Measurements from ENCODE around the gene LRP5. TPM values are rescaled to one million over a fixed set of nuclear protein-coding genes. Genes with fewer than 3 reads are reported as not detected.

The LRP5 gene
- total RNA-seq, 4 donors from 2014 or later, result 32.6 to 68.9 (median 42.5) TPM

DNA sequence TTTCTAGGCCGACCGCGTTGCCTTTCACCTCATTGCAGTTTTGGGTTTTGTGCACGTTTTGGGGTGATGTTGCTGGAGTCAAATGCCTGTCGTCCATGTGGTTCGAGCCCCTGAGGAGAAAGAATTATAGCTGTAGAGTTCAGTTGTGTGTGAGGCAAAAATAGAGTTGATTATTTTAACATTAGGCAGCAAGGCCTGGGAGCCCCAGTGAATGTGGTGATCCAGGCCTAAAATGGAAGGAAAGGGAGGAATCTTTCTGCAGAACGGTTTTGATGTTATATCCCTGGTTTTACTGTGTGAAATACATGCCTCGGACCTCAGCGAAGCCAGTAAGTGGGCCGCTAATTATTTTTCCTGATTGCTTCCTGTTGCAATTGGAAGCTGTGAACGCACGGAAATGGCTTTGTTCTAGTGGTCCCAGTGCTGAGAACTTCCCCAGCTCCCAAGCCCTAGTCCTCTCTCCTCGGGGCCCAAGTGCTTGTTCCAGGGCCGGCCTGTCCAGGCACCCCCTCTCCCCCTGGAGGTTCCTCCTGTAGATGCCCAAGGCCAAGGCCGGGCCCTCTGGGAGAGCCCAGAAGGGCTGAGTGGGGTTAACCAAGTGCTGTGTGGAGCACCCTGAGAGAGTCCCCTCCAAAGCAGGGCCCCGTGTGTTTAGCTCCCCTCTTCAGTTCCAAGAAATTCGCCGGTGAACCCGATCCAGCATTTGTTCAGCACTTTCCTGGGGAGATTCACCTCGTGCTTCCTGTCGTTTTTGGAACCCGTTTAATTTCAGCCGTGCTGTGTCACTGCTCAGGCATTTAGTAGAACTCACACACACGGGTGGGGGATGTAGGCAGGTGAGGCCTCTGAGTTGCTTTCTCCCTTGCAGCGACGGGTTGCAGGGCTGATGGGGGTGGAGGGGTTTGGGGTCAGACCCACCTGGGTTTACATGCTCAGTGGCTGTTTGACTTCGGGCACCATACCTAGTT, 2.1 kb downstream of the LRP5 start:
- Histone ChIP-seq H3K4me3 (peak overlapping the region; percentile 67 to 87), H3K27ac (peak overlapping the region; percentile 89 to 92 (median 90)), H3K27me3 (no peaks in the 10 kb centered on the region), H3K36me3 (no peaks in the 10 kb centered on the region), H3K9me3 (no peaks in the 10 kb centered on the region), H3K4me1 (peaks cover 0 to 64% (median 25%) of the 10 kb centered on the region in 3 donors)
- peak; percentile 42 for ATAC-seq
- 19 to 20% methylated on average over 8 to 13 of the region's 27 CpGs for WGBS, 2 donors (ENCODE audit: low coverage in 1 of 2)
- TF ChIP-seq POLR2A (IDR thresholded peaks at IDR 0.05), result no peak
- TF ChIP-seq, protein P1, sequence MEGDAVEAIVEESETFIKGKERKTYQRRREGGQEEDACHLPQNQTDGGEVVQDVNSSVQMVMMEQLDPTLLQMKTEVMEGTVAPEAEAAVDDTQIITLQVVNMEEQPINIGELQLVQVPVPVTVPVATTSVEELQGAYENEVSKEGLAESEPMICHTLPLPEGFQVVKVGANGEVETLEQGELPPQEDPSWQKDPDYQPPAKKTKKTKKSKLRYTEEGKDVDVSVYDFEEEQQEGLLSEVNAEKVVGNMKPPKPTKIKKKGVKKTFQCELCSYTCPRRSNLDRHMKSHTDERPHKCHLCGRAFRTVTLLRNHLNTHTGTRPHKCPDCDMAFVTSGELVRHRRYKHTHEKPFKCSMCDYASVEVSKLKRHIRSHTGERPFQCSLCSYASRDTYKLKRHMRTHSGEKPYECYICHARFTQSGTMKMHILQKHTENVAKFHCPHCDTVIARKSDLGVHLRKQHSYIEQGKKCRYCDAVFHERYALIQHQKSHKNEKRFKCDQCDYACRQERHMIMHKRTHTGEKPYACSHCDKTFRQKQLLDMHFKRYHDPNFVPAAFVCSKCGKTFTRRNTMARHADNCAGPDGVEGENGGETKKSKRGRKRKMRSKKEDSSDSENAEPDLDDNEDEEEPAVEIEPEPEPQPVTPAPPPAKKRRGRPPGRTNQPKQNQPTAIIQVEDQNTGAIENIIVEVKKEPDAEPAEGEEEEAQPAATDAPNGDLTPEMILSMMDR (IDR thresholded peaks at IDR 0.05), result peak in 2 of 4 experiments; percentile 2 to 11
- TF ChIP-seq POLR2AphosphoS5 (IDR thresholded peaks at IDR 0.05), result peak; percentile 22
- TF ChIP-seq EP300 (IDR thresholded peaks at IDR 0.05), result no peak

GRCh38 chr11:68315171-68315920, 3.0 kb downstream of the LRP5 start:
- no peaks in the 10 kb centered on the region for H3K9me3 ChIP-seq
- peak overlapping the region in 1 of 2 donors; percentile 87 for H3K4me3 ChIP-seq
- peak; percentile 6 for TF ChIP-seq POLR2AphosphoS5 (IDR thresholded peaks at IDR 0.05)
- no peak for TF ChIP-seq POLR2A (IDR thresholded peaks at IDR 0.05)
- H3K27me3 ChIP-seq, result no peaks in the 10 kb centered on the region
- H3K27ac ChIP-seq, result peak overlapping the region; percentile 89 to 92 (median 90)
- no peaks in the 10 kb centered on the region for H3K36me3 ChIP-seq
- 66 to 78% methylated on average over 3 to 7 of the region's 19 CpGs for WGBS, 2 donors (ENCODE audit: low coverage in 1 of 2)
- ATAC-seq, result peak; percentile 37
- peaks cover 0 to 71% (median 25%) of the 10 kb centered on the region in 3 donors for H3K4me1 ChIP-seq

DNA sequence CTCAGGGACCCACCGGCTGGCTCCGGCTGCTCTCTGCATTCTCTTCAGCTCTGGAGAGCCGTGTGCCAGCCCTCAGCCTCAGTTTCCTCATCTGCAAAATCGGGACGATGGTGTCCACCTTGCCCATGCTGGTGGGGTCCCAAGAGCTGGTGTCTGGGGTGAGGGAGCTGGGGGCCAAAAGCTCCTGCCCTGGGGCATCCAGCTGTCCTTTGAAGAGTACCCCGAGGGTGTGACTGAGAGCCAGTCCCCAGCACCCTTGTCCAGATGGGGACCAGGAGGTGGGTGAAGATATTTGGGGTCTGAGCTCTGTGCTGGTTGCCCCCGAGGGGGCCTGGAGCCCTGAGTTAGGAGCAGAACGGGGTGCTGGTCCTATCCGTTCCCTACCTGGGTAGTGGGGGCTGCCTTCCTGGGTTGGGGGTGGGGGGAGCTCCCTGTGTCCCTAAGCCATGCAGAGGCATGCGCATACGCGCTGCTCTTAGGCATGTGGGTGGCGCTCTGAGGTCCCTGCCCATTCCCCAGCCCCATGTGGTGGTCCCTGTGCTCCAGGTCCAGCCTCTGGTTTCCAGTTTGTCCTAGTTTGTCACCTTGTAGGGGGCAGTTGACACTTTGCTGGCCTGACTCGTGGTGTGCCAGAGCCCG, 4.9 kb downstream of the LRP5 start:
- Histone ChIP-seq H3K27ac (peak overlapping the region; percentile 30 to 91 (median 90)), H3K4me1 (peaks cover 0 to 83% (median 25%) of the 10 kb centered on the region in 3 donors)

DNA sequence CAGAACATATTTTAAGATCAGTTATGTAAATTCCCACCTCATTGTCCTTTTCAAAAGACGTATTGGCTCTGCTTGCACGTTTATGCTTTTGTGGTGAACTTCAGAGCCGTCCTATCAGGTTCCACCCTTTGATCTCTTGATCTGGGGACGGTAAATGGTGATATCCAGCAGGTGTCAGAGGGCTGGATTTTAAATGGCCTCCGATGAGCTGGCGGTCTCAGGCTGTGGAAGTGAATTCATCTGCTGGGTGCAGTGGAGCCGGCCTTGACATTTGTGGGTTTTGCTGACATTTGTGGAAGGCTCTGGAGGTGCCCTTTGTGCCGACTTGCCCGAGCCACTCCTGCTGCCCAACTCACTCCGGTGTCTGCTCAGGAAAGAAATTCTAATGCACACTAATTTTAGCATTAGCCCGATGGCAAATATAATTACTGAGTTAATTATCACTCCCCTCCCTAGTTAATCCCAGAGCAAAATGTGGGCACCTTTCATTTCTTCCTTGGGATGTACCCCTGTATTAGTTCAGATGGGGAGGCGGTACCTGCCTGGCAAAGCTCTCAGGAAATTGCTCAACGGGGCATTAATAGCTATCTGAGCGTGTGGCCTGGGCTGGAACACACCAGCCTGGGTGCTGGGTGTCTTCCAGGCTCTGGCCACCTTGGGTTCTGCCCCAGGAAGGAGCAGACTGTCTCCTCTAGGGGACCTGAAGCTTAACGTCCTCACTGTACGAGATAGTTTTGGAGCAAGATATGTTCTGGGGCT, 9.1 kb downstream of the LRP5 start:
- ATAC-seq, result peak; percentile 59
- Histone ChIP-seq H3K27me3 (no peaks in the 10 kb centered on the region), H3K9me3 (no peaks in the 10 kb centered on the region), H3K4me3 (no peak overlapping the region), H3K27ac (peak overlapping the region; percentile 4 to 73 (median 68)), H3K4me1 (peaks cover 0 to 91% (median 25%) of the 10 kb centered on the region in 3 donors), H3K36me3 (no peaks in the 10 kb centered on the region)
- TF ChIP-seq, protein P1 (IDR thresholded peaks at IDR 0.05), result no peak
- TF ChIP-seq EP300 (IDR thresholded peaks at IDR 0.05) (no peak), POLR2A (IDR thresholded peaks at IDR 0.05) (no peak), POLR2AphosphoS5 (IDR thresholded peaks at IDR 0.05) (no peak)
- WGBS, 2 donors (ENCODE audit: low coverage in 1 of 2), result 67 to 81% methylated on average over 9 to 10 of the region's 16 CpGs

More for the DNA sequence above, 4.9 kb downstream of the LRP5 start:
- Histone ChIP-seq H3K4me3 (no peak overlapping the region), H3K27me3 (no peaks in the 10 kb centered on the region), H3K9me3 (no peaks in the 10 kb centered on the region), H3K36me3 (no peaks in the 10 kb centered on the region)
- no peak for TF ChIP-seq EP300 (IDR thresholded peaks at IDR 0.05)
- no peak for TF ChIP-seq POLR2A (IDR thresholded peaks at IDR 0.05)
- TF ChIP-seq, protein P1 (IDR thresholded peaks at IDR 0.05), result no peak
- no peak for TF ChIP-seq POLR2AphosphoS5 (IDR thresholded peaks at IDR 0.05)
- no CpG with 5 or more reads among the region's 15 CpGs for WGBS, 2 donors (ENCODE audit: low coverage in 1 of 2)
- no peak for ATAC-seq

Measured in gastroesophageal sphincter (tissue), 4 donors.